ENCODE results near the gene MAGI2. TPM values are rescaled to one million over a fixed set of nuclear protein-coding genes. Genes with fewer than 3 reads are reported as not detected.

MAGI2 gene
- total RNA-seq, 6 experiments from 2014 or later: 7.1 to 9.8 (median 8.5) TPM

DNA sequence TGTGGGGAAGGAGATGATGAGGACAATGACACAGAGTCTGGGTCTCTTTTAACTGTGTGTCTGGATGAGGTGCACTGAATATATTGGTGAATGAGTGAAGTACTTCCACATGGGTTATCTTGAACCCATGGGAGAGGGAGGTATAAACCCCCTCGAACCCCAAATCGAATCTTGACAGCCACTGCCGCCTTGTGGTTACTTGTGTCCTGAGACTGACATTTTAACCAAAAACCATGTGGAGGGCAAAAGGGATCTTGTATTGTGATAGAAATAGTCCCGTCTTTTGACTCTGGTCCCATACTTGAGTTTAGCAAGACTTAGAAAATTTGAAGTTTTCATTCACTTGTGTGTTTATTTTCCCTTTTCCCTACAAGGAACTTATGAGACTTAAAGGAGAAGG is 1371.6 kb downstream of the MAGI2 start:
- H3K9me3 Mint-ChIP-seq: no peaks in the 10 kb centered on the region
- no peaks in the 10 kb centered on the region for H3K4me1 Mint-ChIP-seq (ENCODE audit: low read depth)
- no peak for DNase-seq
- no peaks in the 10 kb centered on the region for H3K36me3 Mint-ChIP-seq (ENCODE audit: low read depth)
- no peak overlapping the region; the same call in 1 of the 2 replicates for H3K4me3 Mint-ChIP-seq
- TF ChIP-seq, protein P1, sequence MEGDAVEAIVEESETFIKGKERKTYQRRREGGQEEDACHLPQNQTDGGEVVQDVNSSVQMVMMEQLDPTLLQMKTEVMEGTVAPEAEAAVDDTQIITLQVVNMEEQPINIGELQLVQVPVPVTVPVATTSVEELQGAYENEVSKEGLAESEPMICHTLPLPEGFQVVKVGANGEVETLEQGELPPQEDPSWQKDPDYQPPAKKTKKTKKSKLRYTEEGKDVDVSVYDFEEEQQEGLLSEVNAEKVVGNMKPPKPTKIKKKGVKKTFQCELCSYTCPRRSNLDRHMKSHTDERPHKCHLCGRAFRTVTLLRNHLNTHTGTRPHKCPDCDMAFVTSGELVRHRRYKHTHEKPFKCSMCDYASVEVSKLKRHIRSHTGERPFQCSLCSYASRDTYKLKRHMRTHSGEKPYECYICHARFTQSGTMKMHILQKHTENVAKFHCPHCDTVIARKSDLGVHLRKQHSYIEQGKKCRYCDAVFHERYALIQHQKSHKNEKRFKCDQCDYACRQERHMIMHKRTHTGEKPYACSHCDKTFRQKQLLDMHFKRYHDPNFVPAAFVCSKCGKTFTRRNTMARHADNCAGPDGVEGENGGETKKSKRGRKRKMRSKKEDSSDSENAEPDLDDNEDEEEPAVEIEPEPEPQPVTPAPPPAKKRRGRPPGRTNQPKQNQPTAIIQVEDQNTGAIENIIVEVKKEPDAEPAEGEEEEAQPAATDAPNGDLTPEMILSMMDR (IDR thresholded peaks at IDR 0.05): no peak
- H3K27ac Mint-ChIP-seq: peak overlapping the region; percentile 50; the same call in 1 of the 2 replicates
- no peaks in the 10 kb centered on the region for H3K27me3 Mint-ChIP-seq (ENCODE audit: insufficient read depth)

DNA sequence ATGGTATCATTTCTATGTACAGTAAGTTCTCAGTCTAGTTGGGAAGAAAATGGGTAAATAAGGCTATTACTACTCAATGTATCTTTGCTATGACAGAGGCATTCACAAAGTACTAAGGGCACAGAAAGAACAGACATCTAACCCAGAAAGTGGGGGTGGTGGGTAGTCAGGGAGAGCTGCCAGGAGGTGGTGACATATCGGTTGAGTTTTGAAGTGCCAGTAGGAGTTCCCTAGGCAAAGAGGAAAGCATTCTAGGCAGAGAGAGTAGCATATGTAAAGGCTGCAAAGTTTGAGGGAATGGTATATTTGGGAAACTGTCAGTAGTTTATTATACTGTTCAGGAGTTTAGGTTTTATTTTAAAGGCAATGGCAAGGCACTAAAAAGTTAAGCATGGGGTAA is 1372.1 kb downstream of the MAGI2 start:
- Mint-ChIP-seq H3K4me3 (no peak overlapping the region), H3K9me3 (no peaks in the 10 kb centered on the region), H3K4me1 (ENCODE audit: low read depth) (no peaks in the 10 kb centered on the region), H3K27ac (no peak overlapping the region), H3K27me3 (ENCODE audit: insufficient read depth) (no peaks in the 10 kb centered on the region), H3K36me3 (ENCODE audit: low read depth) (no peaks in the 10 kb centered on the region)
- TF ChIP-seq, protein P1 (IDR thresholded peaks at IDR 0.05): no peak
- DNase-seq: no peak

DNA sequence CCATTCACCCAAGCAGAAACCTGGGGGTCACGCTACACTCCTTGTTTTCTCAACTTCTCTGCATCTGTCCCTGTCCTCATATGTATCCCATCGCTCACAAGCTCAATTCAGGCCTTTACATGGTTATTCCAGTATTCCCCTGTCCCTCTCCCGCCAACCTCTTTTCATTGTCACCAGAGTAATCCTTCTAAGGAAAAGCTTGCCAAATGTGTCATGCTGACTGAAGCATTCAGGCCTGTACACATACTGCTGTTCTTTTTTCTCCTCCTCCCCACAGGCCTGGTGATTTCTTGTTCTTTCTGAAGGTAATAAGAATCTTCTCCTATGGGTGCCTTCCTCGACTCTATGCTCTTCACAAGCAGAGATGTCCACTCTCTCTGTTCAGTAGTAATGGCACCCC is 1372.7 kb downstream of the MAGI2 start:
- peak; percentile 22 for DNase-seq
- Mint-ChIP-seq H3K4me1 (ENCODE audit: low read depth) (no peaks in the 10 kb centered on the region), H3K27me3 (ENCODE audit: insufficient read depth) (no peaks in the 10 kb centered on the region), H3K27ac (no peak overlapping the region), H3K36me3 (ENCODE audit: low read depth) (no peaks in the 10 kb centered on the region), H3K9me3 (no peaks in the 10 kb centered on the region), H3K4me3 (no peak overlapping the region)
- TF ChIP-seq, protein P1 (IDR thresholded peaks at IDR 0.05): no peak

DNA sequence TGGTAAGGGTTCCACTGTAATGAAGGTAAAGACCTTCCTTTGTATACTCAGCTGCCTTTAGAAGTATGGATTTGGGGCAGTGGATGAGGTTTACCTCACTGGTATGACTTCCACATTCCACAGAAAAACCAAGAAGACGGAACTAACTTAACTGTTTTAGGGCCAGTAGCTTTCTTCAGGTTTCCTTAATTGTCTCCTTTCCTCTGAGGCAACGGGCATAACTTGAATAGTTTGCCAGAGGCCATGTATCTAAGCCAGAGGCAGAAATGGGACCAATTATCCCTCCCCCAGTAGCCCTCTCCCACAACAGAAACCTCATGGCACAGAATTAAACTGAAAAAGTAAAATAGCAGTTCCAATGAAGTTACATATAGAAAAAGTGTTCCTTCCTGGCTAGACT is 1373.2 kb downstream of the MAGI2 start:
- no peaks in the 10 kb centered on the region for H3K27me3 Mint-ChIP-seq (ENCODE audit: insufficient read depth)
- H3K9me3 Mint-ChIP-seq: no peaks in the 10 kb centered on the region
- H3K4me1 Mint-ChIP-seq (ENCODE audit: low read depth): no peaks in the 10 kb centered on the region
- no peaks in the 10 kb centered on the region for H3K36me3 Mint-ChIP-seq (ENCODE audit: low read depth)
- H3K4me3 Mint-ChIP-seq: no peak overlapping the region
- DNase-seq: no peak
- H3K27ac Mint-ChIP-seq: peak overlapping the region; percentile 35; the same call in 1 of the 2 replicates
- TF ChIP-seq, protein P1 (IDR thresholded peaks at IDR 0.05): no peak

DNA sequence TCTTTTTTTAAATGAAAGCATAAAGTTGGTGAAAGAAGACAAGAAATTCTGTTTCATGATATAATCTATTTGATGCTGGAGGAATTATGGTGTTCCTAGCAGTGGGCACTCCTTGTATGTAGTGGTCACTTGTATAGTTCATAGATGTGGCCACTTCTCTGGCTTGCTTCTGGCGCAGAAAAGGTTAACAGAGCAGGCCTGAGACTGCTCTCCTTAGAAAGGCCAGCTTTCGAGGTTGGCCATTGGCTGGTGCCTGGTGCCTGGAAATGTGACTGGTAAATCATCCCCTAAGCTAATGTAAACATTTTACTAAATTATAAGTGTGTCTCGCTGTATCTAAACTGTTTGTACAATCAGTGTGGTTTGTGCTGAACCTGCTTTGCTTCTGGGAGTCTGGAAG is 1378.8 kb downstream of the MAGI2 start:
- Mint-ChIP-seq H3K27ac (no peak overlapping the region), H3K9me3 (no peaks in the 10 kb centered on the region), H3K27me3 (ENCODE audit: insufficient read depth) (no peaks in the 10 kb centered on the region), H3K36me3 (ENCODE audit: low read depth) (no peaks in the 10 kb centered on the region), H3K4me3 (no peak overlapping the region), H3K4me1 (ENCODE audit: low read depth) (peaks cover 8% of the 10 kb centered on the region; the same call in 1 of the 2 replicates)
- DNase-seq: no peak
- TF ChIP-seq, protein P1 (IDR thresholded peaks at IDR 0.05): no peak

All from HFFc6 (cell line).